ENCODE results near the gene MMS22L. TPM values are rescaled to one million over a fixed set of nuclear protein-coding genes. Genes with fewer than 3 reads are reported as not detected.

The MMS22L gene
- polyA plus RNA-seq, 3 donors, result 1.6 to 3.4 (median 2.1) TPM

DNA sequence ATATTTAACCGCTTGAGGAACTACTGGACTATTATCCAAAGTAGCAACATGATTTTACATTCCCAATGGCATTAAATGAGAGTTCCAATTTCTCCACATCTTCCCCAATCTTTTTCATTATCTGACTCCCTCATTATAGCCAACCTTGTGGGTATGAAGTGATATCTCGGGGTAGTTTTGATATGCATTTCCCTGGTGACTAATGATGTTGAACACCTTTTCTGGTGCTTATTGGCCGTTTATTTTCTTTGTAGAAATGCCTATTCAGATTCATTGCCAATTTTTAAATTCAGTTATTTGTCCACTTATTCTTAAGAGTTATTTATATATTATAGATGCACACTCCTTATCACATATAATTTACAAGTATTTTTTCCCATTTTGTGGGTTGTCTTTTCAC is 129.0 kb downstream of the MMS22L start:
- DNase-seq, result no peak
- no peaks in the 10 kb centered on the region for H3K27me3 ChIP-seq (ENCODE audit: control insufficient read depth in 2 of 2, insufficient read depth in 2 of 2, low read length in 2 of 2)
- no peak overlapping the region for H3K9ac ChIP-seq (ENCODE audit: insufficient read depth, low read length, poor library complexity, severe bottlenecking)
- no peaks in the 10 kb centered on the region for H3K79me2 ChIP-seq (ENCODE audit: insufficient read depth, low read length)
- intact Hi-C loops (cut with micrococcal nuclease), result no loop called here
- H3K27ac ChIP-seq (ENCODE audit: low read depth in 1 of 2, low read length in 2 of 2), result no peak overlapping the region
- H2AFZ ChIP-seq (ENCODE audit: insufficient read depth, low read depth, low read length, poor library complexity, severe bottlenecking), result no peak overlapping the region
- Mint-ChIP-seq H3K27me3 (ENCODE audit: low read depth in 3 of 3) (no peaks in the 10 kb centered on the region), H3K36me3 (peaks cover 38% of the 10 kb centered on the region in 2 donors), H3K27ac (no peak overlapping the region), H3K4me3 (no peak overlapping the region), H3K4me1 (no peaks in the 10 kb centered on the region), H3K9me3 (peaks cover 0 to 17% (median 12%) of the 10 kb centered on the region in 7 donors)
- H3K9me3 ChIP-seq (replicated peaks in 1 of 2; ENCODE audit: control insufficient read depth in 1 of 2, insufficient read depth in 1 of 2, low read length in 2 of 2), result no peaks in the 10 kb centered on the region
- peaks cover 7 to 26% of the 10 kb centered on the region in 2 donors for H3K36me3 ChIP-seq (replicated peaks in 1 of 2; ENCODE audit: control insufficient read depth in 1 of 2, insufficient read depth in 2 of 2, low read length in 2 of 2)
- H3K4me2 ChIP-seq (replicated peaks; ENCODE audit: extremely low read depth, low read length, poor library complexity, severe bottlenecking), result no peak overlapping the region
- TF ChIP-seq, protein P1, sequence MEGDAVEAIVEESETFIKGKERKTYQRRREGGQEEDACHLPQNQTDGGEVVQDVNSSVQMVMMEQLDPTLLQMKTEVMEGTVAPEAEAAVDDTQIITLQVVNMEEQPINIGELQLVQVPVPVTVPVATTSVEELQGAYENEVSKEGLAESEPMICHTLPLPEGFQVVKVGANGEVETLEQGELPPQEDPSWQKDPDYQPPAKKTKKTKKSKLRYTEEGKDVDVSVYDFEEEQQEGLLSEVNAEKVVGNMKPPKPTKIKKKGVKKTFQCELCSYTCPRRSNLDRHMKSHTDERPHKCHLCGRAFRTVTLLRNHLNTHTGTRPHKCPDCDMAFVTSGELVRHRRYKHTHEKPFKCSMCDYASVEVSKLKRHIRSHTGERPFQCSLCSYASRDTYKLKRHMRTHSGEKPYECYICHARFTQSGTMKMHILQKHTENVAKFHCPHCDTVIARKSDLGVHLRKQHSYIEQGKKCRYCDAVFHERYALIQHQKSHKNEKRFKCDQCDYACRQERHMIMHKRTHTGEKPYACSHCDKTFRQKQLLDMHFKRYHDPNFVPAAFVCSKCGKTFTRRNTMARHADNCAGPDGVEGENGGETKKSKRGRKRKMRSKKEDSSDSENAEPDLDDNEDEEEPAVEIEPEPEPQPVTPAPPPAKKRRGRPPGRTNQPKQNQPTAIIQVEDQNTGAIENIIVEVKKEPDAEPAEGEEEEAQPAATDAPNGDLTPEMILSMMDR (IDR thresholded peaks at IDR 0.05), result no peak
- no CpG with 5 or more reads among the region's 3 CpGs for WGBS (ENCODE audit: insufficient coverage)
- H3K4me1 ChIP-seq (ENCODE audit: control insufficient read depth in 1 of 2, insufficient read depth in 2 of 2, low read length in 2 of 2), result no peaks in the 10 kb centered on the region
- H4K20me1 ChIP-seq (ENCODE audit: insufficient read depth, low read length), result no peaks in the 10 kb centered on the region
- no peak overlapping the region for H3K4me3 ChIP-seq (replicated peaks in 1 of 3; ENCODE audit: low read depth in 2 of 3, low read length in 3 of 3)

DNA sequence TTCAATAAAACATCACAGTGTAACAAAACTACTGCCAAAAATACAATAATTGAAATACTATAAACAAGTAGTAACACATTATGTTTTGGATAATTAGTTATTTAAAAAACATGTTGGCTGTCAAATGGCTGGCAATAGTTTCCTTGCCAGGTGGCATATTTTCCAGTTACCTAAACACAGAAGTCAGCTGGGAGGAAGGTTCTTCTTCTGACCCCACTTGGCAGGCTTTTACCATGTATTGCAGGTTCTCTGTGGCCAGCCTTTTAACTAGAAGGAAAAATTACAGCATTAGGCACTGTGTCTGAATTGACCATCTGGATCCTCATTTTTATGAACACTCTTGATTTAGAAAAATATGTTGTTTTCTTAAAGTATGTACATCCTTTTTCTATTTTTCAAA is 131.4 kb downstream of the MMS22L start:
- intact Hi-C loops (cut with micrococcal nuclease), result no loop called here
- no peak overlapping the region for H3K4me2 ChIP-seq (replicated peaks; ENCODE audit: extremely low read depth, low read length, poor library complexity, severe bottlenecking)
- no peak for DNase-seq
- no peak overlapping the region for H3K4me3 ChIP-seq (replicated peaks in 1 of 3; ENCODE audit: low read depth in 2 of 3, low read length in 3 of 3)
- H3K27me3 ChIP-seq (ENCODE audit: control insufficient read depth in 2 of 2, insufficient read depth in 2 of 2, low read length in 2 of 2), result no peaks in the 10 kb centered on the region
- H4K20me1 ChIP-seq (ENCODE audit: insufficient read depth, low read length), result no peaks in the 10 kb centered on the region
- Mint-ChIP-seq H3K9me3 (peaks cover 0 to 7% (median under 1%) of the 10 kb centered on the region in 7 donors), H3K4me3 (no peak overlapping the region), H3K36me3 (peaks cover 28 to 29% of the 10 kb centered on the region in 2 donors), H3K27ac (no peak overlapping the region), H3K27me3 (ENCODE audit: low read depth in 3 of 3) (no peaks in the 10 kb centered on the region), H3K4me1 (no peaks in the 10 kb centered on the region)
- TF ChIP-seq, protein P1 (IDR thresholded peaks at IDR 0.05), result no peak
- no peak overlapping the region for H3K27ac ChIP-seq (ENCODE audit: low read depth in 1 of 2, low read length in 2 of 2)
- H3K9me3 ChIP-seq (replicated peaks in 1 of 2; ENCODE audit: control insufficient read depth in 1 of 2, insufficient read depth in 1 of 2, low read length in 2 of 2), result no peaks in the 10 kb centered on the region
- no peaks in the 10 kb centered on the region for H3K4me1 ChIP-seq (ENCODE audit: control insufficient read depth in 1 of 2, insufficient read depth in 2 of 2, low read length in 2 of 2)
- H3K79me2 ChIP-seq (ENCODE audit: insufficient read depth, low read length), result no peaks in the 10 kb centered on the region
- H3K9ac ChIP-seq (ENCODE audit: insufficient read depth, low read length, poor library complexity, severe bottlenecking), result no peak overlapping the region
- no peak overlapping the region for H2AFZ ChIP-seq (ENCODE audit: insufficient read depth, low read depth, low read length, poor library complexity, severe bottlenecking)
- H3K36me3 ChIP-seq (replicated peaks in 1 of 2; ENCODE audit: control insufficient read depth in 1 of 2, insufficient read depth in 2 of 2, low read length in 2 of 2), result peaks cover 10 to 41% of the 10 kb centered on the region in 2 donors
